GM18867 (cell line): Measurements from ENCODE around the gene RYR2.

Experiments
- ATAC-seq: cut with Tn5 transposase; IDR thresholded peaks from one replicate; pipeline ENCODE4 v1.9.1; 2021; ENCODE audit warnings: mild to moderate bottlenecking, moderate library complexity; ENCODE audit not compliant: unreplicated experiment

Gene RYR2

DNA sequence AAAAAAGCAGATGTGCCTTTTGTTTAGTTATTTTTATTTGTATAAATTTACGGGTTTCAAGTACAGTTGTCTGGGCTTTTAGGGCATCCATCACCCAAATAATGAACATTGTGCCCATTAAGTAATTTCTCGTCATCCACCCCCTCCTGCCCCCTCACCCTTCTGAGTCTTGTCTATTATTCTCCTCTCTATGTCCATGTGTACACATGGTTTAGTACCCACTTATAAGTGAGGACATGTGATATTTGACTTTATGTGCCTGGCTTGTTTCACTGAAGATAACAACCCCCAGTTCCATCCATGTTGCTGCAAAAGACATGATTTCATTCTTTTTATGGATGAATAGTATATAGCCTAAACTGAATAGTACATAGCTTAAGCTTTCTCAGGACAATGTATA lies 659.5 kb downstream of the RYR2 start:
- ATAC-seq, result no peak

DNA sequence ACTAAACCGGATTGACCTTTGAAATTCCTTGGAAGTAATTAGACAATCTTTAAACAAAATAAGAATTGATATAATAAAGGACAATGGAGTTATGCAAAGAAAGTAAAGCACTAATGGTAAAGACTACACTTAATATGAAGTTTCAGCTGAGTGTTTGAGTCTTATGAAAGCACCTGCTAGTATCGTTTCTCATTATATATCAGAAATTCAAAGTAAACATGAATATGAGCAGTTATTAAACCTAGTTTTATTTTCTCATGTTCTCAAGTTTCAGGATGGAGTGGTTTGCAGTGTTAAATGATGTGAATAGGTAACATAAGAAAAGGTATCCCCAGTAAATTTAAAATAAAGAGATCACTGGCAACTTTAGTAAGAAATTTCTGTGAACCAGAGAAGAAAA lies 660.2 kb downstream of the RYR2 start:
- ATAC-seq, result peak; percentile 93

DNA sequence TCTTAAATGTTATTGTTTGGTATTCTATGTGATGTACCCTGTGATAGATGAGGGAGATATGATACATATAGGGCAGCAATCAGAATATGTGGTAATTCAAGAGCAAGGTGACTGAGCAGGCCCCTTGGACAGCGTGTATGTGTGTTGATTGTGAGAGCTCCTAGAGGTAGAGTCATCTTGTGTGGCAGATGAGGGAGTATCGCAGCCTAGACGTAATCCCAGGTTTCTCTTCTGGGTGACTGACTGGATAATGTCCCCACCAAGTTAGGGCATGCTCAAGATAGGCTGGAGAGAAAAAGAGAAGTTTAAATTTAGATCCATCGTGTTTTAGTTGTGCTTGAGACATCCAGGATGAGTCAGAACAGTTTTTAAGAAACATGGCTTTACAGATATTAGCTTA lies 663.5 kb downstream of the RYR2 start:
- no peak for ATAC-seq

DNA sequence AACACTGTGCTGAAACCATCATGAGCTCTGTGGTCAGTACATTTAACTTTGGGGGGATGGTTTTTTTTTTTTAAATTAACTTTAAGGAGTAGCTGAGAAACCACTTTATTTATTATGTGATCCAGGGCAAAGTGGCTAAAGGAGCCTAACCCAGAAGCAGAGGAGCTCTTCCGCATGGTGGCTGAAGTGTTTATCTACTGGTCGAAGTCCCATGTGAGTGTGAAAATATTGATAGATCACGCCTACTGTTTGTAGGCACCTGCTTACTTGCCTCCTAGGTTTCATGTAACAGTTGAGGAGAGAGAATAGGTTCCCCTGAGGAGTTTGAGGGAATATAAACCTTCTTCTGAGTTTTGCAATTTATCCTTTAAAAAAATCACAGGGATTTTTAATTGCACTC lies 667.4 kb downstream of the RYR2 start:
- no peak for ATAC-seq

DNA sequence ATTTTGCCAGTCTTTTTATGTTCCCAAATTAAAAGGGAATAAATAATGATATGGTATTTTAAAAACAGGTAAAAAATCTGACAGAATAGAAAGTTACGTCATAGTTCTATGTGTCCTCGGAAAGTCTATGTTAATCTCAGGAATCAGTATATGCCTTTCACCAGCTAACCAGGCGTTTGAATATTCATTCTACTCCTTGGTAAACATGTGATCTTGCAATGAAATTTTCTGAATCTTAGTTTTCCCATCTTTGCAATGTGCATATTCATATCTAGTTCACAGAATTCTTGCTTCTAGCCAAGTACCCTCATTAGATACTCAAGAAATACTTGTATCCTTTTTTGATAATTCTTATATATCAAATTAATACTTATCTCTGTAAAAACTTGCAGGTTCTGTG lies 669.3 kb downstream of the RYR2 start:
- no peak for ATAC-seq

DNA sequence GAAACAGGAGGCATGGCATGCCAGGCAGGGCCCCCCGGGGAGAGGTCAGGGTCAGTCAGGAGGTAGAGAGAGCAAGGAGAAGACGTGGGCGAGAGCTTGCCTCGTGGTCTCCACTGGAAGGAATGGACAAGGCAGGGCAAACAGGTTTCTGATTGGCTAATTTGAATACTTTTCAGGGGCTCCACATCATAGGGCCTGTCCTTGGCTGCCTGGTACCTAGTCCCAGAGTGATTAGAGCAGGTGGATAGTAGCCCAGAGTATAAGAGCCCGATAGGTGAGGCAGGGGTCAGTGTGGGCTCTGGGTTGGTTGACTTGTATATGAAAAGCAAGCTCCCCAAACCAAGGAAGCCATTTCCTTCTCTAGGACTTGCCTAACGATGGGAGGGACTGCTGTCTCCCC lies 670.1 kb downstream of the RYR2 start:
- no peak for ATAC-seq

DNA sequence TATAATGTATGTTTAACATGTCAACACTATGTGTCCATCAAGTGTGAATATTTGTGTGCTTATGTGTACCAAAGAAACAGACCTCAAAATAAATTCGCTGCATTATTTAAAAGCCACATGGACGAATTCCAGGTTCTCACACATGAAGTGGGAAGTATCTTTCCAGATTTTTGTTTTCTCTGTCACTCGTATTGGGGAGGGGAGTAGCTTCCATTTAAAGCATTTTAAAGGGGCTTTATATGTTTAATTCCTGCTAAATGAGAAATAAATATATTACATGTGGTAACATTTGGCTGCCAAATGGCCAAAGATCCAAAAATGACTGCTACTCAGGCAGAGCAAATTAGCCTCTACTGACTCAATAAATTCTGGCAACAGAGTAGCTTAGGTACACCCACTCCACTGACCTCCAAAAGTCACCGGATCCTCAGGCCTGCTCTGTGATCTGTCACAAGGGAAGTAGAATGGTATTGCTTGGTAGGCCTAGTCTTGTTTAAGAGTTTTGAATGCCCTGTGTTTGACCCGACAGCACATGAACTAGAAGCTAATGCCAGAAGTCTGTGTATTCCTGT lies 670.7 kb downstream of the RYR2 start:
- no peak for ATAC-seq

DNA sequence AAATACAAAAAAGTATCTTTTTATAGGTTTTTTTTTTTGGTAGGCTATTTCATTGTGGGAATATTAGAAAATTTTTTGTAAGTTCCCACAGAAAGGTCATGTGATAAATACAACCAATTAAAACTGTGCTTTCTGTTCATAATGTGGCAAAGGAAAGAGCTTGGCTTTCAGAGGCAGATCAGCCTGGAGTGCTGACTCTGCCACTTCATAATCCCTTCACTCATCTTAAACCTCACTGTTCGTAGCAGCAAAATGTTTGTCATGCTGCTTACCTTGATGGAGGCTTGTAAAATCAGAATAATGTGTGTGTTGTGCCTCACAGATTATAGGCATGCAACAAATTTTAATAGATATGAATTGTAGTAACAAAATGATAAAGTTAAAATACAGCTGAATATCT lies 671.9 kb downstream of the RYR2 start:
- no peak for ATAC-seq

DNA sequence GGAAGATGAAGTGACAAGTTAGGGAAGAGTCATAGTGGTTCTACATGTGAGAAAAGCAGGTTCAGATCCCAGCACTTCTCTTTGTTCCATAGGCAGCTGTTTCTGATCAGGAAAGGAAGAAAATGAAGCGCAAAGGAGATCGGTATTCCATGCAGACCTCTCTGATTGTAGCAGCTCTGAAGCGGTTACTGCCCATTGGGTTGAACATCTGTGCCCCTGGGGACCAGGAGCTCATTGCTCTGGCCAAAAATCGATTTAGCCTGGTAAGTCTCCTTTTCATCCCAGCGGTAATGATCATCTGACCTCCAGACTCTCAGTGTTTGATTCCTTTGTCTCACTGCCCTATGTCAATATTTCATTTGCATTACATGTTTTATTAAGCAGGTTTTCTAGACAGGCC lies 675.1 kb downstream of the RYR2 start:
- ATAC-seq, result no peak

DNA sequence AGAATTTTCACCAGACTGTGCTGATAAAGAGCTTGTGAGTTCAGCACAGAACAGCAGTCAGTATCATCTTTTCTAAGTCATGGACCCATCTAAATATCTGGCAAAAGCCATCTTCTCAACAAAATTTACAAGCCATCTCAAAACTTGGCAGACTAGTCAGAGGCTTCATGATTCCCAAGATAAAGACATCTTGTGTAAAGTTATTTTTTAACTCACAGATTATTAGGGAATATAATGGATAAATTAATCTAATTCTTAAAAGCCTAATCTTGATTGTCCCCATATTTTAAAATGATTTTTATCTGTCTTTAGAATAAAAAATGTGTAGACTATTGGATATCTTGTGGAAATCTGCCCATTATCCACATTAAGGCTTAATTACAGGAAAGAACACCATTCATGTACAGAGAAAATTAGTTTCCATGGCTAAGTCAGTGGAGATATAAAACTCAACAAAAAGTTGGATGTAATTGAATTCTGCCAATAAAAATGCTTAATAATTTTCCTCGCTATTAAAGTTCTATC lies 688.9 kb downstream of the RYR2 start:
- no peak for ATAC-seq

DNA sequence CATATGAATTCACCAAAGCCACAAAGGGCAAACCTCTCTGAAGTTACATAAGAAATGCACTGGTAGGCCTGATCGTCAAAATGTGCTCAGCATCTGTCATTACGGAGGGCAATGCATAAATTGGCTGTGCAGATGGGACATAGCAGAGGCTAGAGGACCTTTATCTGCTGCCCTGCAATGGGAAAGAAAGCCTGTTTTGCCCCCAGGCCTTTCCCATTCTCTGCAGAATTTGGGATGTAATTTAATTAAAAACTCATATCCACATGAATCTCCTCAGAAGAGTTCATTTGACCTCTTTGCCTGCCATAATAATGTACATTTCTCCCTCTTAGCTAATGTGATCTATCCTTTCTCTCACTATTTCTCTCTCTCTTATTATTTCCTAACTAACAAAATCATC lies 690.7 kb downstream of the RYR2 start:
- ATAC-seq, result no peak

DNA sequence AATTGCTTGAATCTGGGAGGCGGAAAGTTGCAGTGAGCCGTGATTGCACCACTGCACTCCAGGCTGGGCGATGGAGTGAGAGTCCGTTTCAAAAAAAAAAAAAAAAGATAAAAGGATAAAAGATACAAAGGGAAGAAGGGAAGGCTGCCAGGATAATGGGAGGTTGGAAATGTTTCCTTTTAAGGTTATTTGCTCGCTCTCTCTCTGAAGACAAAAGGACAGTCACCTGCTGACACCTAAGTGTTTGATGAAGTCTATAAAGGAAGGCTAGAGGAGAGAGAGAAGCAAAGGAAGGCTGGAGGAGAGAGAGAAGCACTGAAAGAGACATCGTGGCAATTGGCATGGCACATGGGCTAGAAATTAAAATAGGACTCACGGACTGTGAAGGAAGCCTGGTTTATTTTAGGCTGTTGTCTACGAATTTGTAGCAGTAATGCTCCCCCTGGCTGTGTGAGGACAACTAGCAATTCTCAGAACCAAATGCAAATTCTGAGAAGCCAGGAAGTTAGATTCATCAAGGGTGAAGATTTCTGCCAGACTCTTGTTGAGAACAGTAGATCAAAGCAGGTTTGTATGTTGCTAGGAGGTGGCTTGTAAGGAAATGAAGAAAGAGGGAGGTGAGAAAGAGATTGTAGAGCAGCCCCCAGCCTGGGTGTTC lies 694.5 kb downstream of the RYR2 start:
- peak; percentile 83 for ATAC-seq

DNA sequence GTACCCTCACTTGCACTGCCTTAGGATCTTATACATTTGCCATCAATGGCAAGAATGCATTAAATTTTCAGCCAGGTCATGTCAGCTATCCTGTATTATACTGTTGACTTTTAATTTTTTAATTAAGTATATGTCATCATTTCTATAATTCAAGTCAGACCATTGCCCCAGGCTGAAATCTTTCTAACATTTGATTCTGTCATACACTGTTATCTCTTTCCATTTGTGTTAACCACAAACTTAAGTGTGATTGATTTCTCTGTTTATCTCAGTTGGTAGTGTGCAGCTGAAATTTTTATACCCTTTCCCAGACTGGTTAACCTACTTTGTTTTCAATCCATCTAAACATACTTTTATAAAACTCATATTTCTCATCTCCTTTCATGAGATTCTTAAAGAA lies 695.5 kb downstream of the RYR2 start:
- no peak for ATAC-seq

DNA sequence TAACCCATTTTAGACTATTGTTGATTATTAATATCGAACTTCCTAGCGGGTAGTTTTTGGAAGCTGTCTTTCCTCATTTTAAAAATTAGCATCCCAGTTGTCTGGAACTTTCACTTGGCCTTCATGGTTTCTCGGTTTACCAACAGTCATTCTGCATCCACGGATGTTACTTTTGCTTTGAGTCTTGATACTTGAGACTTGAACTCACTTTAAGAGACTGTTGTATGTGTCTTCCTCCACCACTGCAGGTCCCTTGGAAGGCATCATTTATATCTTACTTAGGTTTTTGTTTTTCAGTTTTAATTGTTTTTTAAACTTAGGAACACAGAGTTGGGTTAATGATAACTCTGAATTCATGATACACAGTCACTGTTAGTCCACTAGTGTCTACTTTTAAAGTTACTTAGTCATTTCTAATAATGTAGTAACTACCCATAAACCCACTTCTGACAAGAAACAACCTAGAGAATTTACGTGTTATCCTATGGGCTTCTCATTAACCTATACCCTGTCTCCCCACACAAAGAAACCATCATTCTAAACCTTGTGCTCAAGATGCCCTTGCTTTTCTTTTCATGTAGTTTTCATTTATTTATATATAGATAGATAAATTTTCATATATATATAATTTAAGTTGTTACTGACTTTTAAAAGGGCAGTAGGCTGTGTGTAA lies 696.1 kb downstream of the RYR2 start:
- ATAC-seq, result peak; percentile 35

DNA sequence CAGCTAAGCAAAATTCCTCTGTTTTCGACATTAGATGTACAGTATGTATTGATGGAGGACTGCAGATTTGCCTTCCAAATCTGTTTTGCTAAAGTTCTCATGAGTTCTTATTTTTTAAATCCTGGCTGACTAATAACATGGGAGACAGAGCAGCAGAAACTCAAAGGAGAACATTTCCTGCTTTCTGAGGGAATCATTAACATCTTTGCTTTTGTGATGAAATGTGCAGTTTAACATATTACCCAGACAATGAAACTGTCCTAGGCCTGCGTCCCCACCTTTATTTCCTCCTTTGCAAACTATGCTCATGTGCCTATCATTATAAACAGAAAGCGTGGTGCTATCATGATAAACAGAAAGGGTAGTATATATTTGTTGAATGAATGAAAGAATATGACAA lies 698.9 kb downstream of the RYR2 start:
- no peak for ATAC-seq

DNA sequence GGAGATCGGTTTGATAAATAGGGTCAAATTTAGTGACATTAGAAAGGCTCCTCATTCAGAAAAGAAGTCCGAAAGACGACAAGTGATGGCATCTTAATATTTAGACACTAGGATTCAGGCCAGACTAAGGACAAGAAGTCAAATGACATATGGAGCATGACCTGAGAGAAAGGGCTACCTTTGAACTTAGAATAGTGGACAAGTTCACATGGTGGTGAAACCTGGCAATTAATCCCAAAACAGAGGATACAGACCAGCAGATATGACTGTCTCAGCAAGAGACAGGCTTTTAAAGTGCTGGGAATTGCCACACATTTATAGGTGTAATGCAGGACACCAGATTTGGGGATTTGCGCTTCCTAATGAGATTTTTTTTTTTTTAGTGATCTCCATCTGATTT lies 703.6 kb downstream of the RYR2 start:
- ATAC-seq, result no peak

DNA sequence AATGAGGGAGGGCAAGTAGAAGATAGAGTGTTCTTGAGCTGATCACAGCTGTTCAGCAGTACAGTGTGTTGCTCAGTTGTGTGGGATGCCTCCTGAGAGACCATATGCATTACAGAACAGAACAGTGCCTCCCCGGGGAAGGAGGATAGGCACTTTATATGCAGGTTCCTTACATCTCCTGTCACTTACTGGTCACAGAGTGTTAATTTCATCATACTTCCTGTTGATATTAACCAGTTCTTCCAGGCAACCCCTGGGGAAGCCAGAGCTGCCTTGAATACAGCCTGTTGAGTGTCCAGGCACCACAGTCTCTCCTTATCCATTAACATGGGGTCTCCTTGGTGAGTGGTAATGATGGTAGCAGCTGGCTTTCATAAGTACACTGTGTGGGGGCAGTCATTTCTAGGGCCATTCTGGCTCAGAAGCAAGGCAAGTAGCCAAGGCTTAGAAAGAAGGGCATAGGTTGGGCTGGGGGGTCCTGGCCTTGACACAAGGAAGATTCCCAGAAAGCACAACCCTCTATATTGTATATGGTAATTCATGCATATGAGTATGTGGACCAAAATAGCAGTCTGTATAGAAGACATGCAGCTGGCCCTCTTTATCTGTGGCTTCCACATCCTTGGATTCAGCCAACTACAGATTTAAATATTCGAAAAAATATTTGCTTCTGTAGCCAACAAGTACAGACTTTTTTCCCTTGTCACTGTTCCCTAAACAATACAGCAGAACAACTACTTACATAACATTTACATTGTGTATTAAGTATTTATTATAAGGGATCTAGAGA lies 706.4 kb downstream of the RYR2 start:
- no peak for ATAC-seq

DNA sequence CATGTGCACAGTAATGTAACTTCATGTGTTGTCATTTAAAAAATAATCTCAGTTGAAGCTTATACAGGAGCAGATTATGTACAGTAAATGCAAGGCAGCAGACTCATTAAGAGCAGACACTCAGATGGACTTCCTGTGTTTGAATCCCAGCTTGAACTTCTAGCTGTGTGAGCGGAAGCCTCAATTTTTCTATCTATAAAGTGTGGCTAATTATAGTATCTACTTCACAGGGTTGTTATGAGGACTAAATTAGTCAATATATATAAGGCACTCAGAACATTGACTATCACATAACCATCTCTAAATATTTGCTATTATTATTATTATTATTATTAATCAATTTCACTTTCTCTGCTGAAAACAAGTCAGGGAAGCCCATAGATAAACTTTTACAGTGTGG lies 707.1 kb downstream of the RYR2 start:
- ATAC-seq, result no peak

DNA sequence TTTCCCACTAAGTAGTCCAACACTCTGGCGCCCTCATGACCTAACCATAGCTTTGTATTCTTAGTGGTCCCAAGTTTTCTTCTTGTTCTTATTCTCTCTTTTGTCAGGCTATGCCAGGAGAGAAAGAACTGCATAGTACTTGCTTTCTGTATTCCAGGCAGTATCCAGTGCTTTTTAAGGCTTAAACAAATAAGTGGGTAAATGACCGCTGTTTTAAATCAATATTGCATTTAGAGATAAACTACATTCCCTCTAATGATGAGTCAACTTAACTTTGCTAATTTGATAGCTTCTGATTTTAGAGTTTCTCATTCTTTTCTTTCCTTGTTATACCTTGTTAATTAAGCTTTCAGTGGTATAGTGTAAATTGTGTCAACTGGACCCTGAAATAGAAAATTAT lies 709.1 kb downstream of the RYR2 start:
- ATAC-seq, result no peak

DNA sequence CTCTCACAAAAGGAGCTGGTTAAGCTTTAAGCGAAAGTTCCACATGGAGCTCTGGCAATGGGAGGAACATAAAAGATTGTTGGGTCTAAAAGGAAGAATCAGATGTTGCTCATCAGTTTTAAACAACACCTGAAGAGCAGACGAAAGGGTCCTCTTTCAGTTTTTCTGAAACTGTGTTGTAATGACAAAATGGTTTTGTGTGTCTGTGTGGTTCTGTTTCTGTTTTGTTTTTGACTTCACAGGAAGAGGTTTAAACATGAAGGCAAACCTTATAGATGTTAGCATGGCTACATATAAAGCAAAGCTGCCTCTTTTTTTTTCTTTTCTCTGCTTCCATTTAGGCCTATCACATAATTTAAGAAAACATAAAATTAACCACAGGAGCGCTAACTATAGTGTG lies 712.6 kb downstream of the RYR2 start:
- peak; percentile 73 for ATAC-seq

DNA sequence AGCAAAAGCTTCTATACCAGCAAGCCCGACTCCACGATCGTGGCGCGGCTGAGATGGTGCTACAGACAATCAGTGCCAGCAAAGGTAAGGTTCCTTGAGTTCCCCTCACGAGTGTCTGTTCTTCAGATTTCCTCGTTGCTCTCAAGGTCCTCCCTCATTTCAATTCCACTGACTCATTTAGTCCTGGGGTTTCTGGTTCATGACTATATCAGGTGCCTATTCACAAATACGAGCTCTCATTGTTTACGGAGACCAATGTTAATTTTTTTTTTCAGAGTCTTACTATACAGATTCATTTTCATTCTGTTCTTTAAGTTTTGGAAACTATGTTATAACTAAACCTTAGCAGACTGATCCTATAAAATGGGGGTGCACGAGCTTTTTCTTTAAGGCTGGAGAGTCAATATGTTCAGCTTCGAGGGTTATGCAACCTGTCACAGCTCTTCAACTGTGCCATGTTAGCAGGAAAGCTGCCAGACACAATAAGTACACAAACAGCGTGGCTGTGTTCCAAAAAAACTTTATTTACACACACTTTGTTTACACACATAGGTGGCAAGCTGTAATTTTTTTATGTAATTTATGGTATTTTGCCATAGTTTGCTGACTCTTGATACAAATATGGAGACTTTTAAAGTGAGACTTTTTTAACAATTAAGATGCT lies 714.5 kb downstream of the RYR2 start:
- no peak for ATAC-seq
